CD14-positive monocyte (primary cell): ENCODE measurements around the gene TACC2. TPM values are rescaled to one million over a fixed set of nuclear protein-coding genes. Genes with fewer than 3 reads are reported as not detected.

Experiments used
- DNase-seq, 3 donors: peaks; one replicate each; pipeline ENCODE4 v3.0.0-alpha.2; 2011 to 2022
- H2AFZ ChIP-seq: 2 replicates; pipeline ENCODE4 v1.6.0; 2012; ENCODE audit warnings: mild to moderate bottlenecking, low read depth, low read length, inconsistent platforms; ENCODE audit not compliant: insufficient read depth, poor library complexity, severe bottlenecking
- H3K27ac ChIP-seq, 2 donors: 1 replicate in 1 of 2; 2 replicates in 1 of 2; pipeline ENCODE4 v1.5.1; 2012 to 2013; ENCODE audit warnings: low read length in 2 of 2, control low read depth in 1 of 2, inconsistent platforms in 1 of 2, low read depth in 1 of 2, mild to moderate bottlenecking in 1 of 2
- H3K27me3 ChIP-seq, 2 donors: one replicate each; pipeline versions ENCODE4 v1.6.0 to v1.6.1; 2011 to 2013; ENCODE audit warnings: low read length in 2 of 2; ENCODE audit not compliant: control insufficient read depth in 2 of 2, insufficient read depth in 2 of 2
- H3K36me3 ChIP-seq, 2 donors: replicated peaks in 1 of 2; 1 replicate in 1 of 2; 2 replicates in 1 of 2; pipeline versions ENCODE4 v1.5.1 to v1.6.1; 2012 to 2013; ENCODE audit warnings: low read length in 2 of 2, control low read depth in 1 of 2, inconsistent platforms in 1 of 2, mild to moderate bottlenecking in 1 of 2; ENCODE audit not compliant: insufficient read depth in 2 of 2, control insufficient read depth in 1 of 2
- H3K4me1 ChIP-seq, 2 donors: 1 replicate in 1 of 2; 2 replicates in 1 of 2; pipeline versions ENCODE4 v1.5.1 to v1.6.1; 2012 to 2013; ENCODE audit warnings: low read length in 2 of 2, control low read depth in 1 of 2, inconsistent platforms in 1 of 2, mild to moderate bottlenecking in 1 of 2, moderate library complexity in 1 of 2; ENCODE audit not compliant: insufficient read depth in 2 of 2, control insufficient read depth in 1 of 2
- H3K4me2 ChIP-seq: replicated peaks from 2 replicates; pipeline ENCODE3; 2012; ENCODE audit warnings: low read length, moderate library complexity, mild to moderate bottlenecking; ENCODE audit not compliant: poor library complexity, severe bottlenecking; ENCODE audit errors: extremely low read depth
- H3K4me3 ChIP-seq, 3 experiments: fragments of 200-600 bp in 1 of 3; sonication (generic) in 1 of 3; replicated peaks in 1 of 3; 1 replicate in 2 of 3; 2 replicates in 1 of 3; pipeline ENCODE4 v1.5.1; 2011 to 2013; ENCODE audit warnings: low read length in 3 of 3, mild to moderate bottlenecking in 3 of 3, control low read depth in 2 of 3, low read depth in 2 of 3, inconsistent platforms in 1 of 3, moderate library complexity in 1 of 3
- H3K79me2 ChIP-seq: 2 replicates; pipeline ENCODE4 v1.6.0; 2012; ENCODE audit warnings: mild to moderate bottlenecking, control low read depth, inconsistent platforms, low read length, moderate library complexity; ENCODE audit not compliant: insufficient read depth
- H3K9ac ChIP-seq: 2 replicates; pipeline ENCODE4 v1.6.0; 2017; ENCODE audit warnings: low read length, mild to moderate bottlenecking; ENCODE audit not compliant: insufficient read depth, poor library complexity, severe bottlenecking
- H3K9me3 ChIP-seq, 2 donors: replicated peaks in 1 of 2; 1 replicate in 1 of 2; 2 replicates in 1 of 2; pipeline versions ENCODE4 v1.5.1 to v1.6.1; 2012 to 2013; ENCODE audit warnings: low read length in 2 of 2, control low read depth in 1 of 2; ENCODE audit not compliant: control insufficient read depth in 1 of 2, insufficient read depth in 1 of 2
- H4K20me1 ChIP-seq: 2 replicates; pipeline ENCODE4 v1.6.0; 2012; ENCODE audit warnings: mild to moderate bottlenecking, low read length, control low read depth, moderate library complexity; ENCODE audit not compliant: insufficient read depth
- H3K27ac Mint-ChIP-seq, 7 donors: one replicate each; pipeline ENCODE4 v1.8.0; 2020; ENCODE audit warnings: mild to moderate bottlenecking in 7 of 7, mixed read lengths in 7 of 7, moderate library complexity in 6 of 7, inconsistent platforms in 2 of 7
- H3K27me3 Mint-ChIP-seq, 3 donors: one replicate each; pipeline ENCODE4 v1.8.0; 2021 to 2022; ENCODE audit warnings: low read depth in 3 of 3, mild to moderate bottlenecking in 3 of 3, mixed read lengths in 3 of 3, moderate library complexity in 3 of 3, inconsistent platforms in 1 of 3
- H3K36me3 Mint-ChIP-seq, 2 donors: one replicate each; pipeline ENCODE4 v1.8.0; 2020; ENCODE audit warnings: mixed read lengths in 2 of 2, inconsistent platforms in 1 of 2, mild to moderate bottlenecking in 1 of 2
- H3K4me1 Mint-ChIP-seq: one replicate; pipeline ENCODE4 v1.8.0; 2020; ENCODE audit warnings: mild to moderate bottlenecking, mixed read lengths
- H3K4me3 Mint-ChIP-seq, 2 donors: one replicate each; pipeline ENCODE4 v1.8.0; 2020; ENCODE audit warnings: mild to moderate bottlenecking in 2 of 2, mixed read lengths in 2 of 2, moderate library complexity in 1 of 2
- H3K9me3 Mint-ChIP-seq, 7 donors: one replicate each; pipeline ENCODE4 v1.8.0; 2020 to 2022; ENCODE audit warnings: mixed read lengths in 7 of 7, mild to moderate bottlenecking in 6 of 7, moderate library complexity in 6 of 7, inconsistent platforms in 2 of 7
- CTCF ChIP-seq: fragments of 200-600 bp; IDR thresholded peaks from one replicate; pipeline ENCODE4 v1.8.0; 2022; ENCODE audit warnings: antibody characterized with exemption, mild to moderate bottlenecking
- WGBS: methylation state at CpG from one replicate; pipeline ENCODE4 v1.1.5; 2013; ENCODE audit warnings: missing lambda C conversion rate; ENCODE audit not compliant: insufficient coverage; 5-methylcytosine and 5-hydroxymethylcytosine counted together
- intact Hi-C, 2 donors: fragments of 100-400 bp; cut with micrococcal nuclease; formaldehyde crosslinking; loops; one replicate each; pipeline versions ENCODE4 v1.15.0 to v1.15.1; 2023
- polyA plus RNA-seq, 3 donors: library from polyadenylated mRNA; depleted of rRNA in 1 of 3; unstranded in 2 of 3; stranded (reverse) in 1 of 3; fragments of 300-500 nt in 2 of 3; fragments of >200 nt in 1 of 3; fragmentation: Illumina TruSeq in 2 of 3; gene quantifications; 1 replicate in 2 of 3; 2 replicates in 1 of 3; pipeline ENCODE4 v1.2.3, GENCODE V29; 2012 to 2021

Gene TACC2
- polyA plus RNA-seq, 3 donors, result 0.03 TPM; not detected in 2

- peaks cover 0 to 2% (median 0%) of the 10 kb centered on the region in 7 donors for H3K9me3 Mint-ChIP-seq
- Histone ChIP-seq H3K9ac (no peak overlapping the region), H3K4me2 (no peak overlapping the region), H3K27ac (no peak overlapping the region), H4K20me1 (no peaks in the 10 kb centered on the region), H3K79me2 (no peaks in the 10 kb centered on the region), H3K36me3 (no peaks in the 10 kb centered on the region), H3K4me3 (no peak overlapping the region), H3K4me1 (no peaks in the 10 kb centered on the region), H3K27me3 (peaks cover 0 to 2% of the 10 kb centered on the region in 2 donors), H2AFZ (no peak overlapping the region), H3K9me3 (no peaks in the 10 kb centered on the region)
- H3K27ac Mint-ChIP-seq, result no peak overlapping the region
- DNase-seq, result no peak
- 88% methylated on average over 1 of the region's 4 CpGs for WGBS
- TF ChIP-seq CTCF, result no peak
- H3K4me1 Mint-ChIP-seq, result no peaks in the 10 kb centered on the region
- no peak overlapping the region for H3K4me3 Mint-ChIP-seq
- H3K36me3 Mint-ChIP-seq, result no peaks in the 10 kb centered on the region
- intact Hi-C loops, result no loop called here
- H3K27me3 Mint-ChIP-seq, result peaks cover 9 to 28% (median 21%) of the 10 kb centered on the region in 3 donors
Measured at GRCh38 chr10:122176232-122177213, 187.6 kb downstream of the TACC2 start.

GRCh38 chr10:122178655-122179054 is 189.7 kb downstream of the TACC2 start:
- Mint-ChIP-seq H3K36me3 (no peaks in the 10 kb centered on the region), H3K27ac (no peak overlapping the region), H3K4me3 (no peak overlapping the region), H3K4me1 (no peaks in the 10 kb centered on the region), H3K27me3 (peaks cover 9 to 26% (median 19%) of the 10 kb centered on the region in 3 donors), H3K9me3 (no peaks in the 10 kb centered on the region)
- no CpG with 5 or more reads among the region's 3 CpGs for WGBS
- H3K9me3 ChIP-seq, result no peaks in the 10 kb centered on the region
- no peak for DNase-seq
- H3K27ac ChIP-seq, result no peak overlapping the region
- H3K4me3 ChIP-seq, result no peak overlapping the region
- no peaks in the 10 kb centered on the region for H4K20me1 ChIP-seq
- intact Hi-C loops, result no loop called here
- no peaks in the 10 kb centered on the region for H3K79me2 ChIP-seq
- H2AFZ ChIP-seq, result no peak overlapping the region
- H3K4me2 ChIP-seq, result no peak overlapping the region
- no peaks in the 10 kb centered on the region for H3K4me1 ChIP-seq
- H3K9ac ChIP-seq, result no peak overlapping the region
- H3K36me3 ChIP-seq, result no peaks in the 10 kb centered on the region
- H3K27me3 ChIP-seq, result peaks cover 0 to 2% of the 10 kb centered on the region in 2 donors
- TF ChIP-seq CTCF, result no peak
